GM23338 (cell line): ENCODE measurements around the gene CD300E.

Experiments used
- EZH2 ChIP-seq: fragments of 200-600 bp; sonication (generic); IDR thresholded peaks from one replicate; pipeline ENCODE4 v1.8.0; 2017; ENCODE audit warnings: antibody characterized with exemption, mild to moderate bottlenecking, low read depth; ENCODE audit not compliant: unreplicated experiment
- EZH2phosphoT487 ChIP-seq: fragments of 200-600 bp; sonication (generic); IDR thresholded peaks from one replicate; pipeline ENCODE4 v1.8.1; 2018; ENCODE audit warnings: antibody characterized with exemption; ENCODE audit not compliant: unreplicated experiment
- POLR2AphosphoS5 ChIP-seq: IDR thresholded peaks from 2 replicates; pipeline ENCODE4 v1.6.1; 2016; ENCODE audit warnings: antibody characterized with exemption, low read depth
- ZNF331 ChIP-seq: fragments of 250-450 bp; sonication (Bioruptor Pico); IDR thresholded peaks from 2 replicates; pipeline ENCODE4 v1.5.0; 2020; ENCODE audit warnings: low read depth, mild to moderate bottlenecking, moderate library complexity
- TF ChIP-seq, protein P1 (sequence below), 2 experiments: fragments of 200-600 bp in 1 of 2; sonication (generic) in 1 of 2; conservative IDR thresholded peaks; 2 replicates each; pipeline versions ENCODE4 v1.5.1 to v1.6.1; 2016 to 2017; ENCODE audit warnings: antibody characterized with exemption in 2 of 2, low read depth in 2 of 2, mild to moderate bottlenecking in 2 of 2, moderate library complexity in 1 of 2
- TF ChIP-seq, protein P2 (sequence below): IDR thresholded peaks from one replicate; pipeline ENCODE4 v1.6.1; 2018; ENCODE audit warnings: antibody characterized with exemption; ENCODE audit not compliant: unreplicated experiment

DNA sequence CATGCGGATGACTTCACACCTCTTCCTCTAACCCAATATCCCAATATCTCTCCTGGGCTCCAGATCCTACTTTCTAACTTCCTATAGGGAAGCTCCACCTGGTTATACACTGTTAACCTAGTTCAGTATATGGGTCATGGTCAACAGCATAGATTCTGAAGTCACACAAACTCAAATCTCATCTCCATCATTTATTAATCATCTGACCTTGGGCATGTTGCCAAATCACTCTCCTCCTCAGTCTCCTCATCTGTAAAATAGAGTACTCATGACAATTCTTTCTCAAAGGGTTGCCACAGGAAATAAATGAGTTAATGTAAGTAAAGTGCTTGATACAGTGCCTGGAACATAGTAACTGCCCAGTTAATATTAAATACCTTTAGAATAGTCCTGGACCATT is 593 bp upstream of the CD300E start:
- TF ChIP-seq, protein P1, sequence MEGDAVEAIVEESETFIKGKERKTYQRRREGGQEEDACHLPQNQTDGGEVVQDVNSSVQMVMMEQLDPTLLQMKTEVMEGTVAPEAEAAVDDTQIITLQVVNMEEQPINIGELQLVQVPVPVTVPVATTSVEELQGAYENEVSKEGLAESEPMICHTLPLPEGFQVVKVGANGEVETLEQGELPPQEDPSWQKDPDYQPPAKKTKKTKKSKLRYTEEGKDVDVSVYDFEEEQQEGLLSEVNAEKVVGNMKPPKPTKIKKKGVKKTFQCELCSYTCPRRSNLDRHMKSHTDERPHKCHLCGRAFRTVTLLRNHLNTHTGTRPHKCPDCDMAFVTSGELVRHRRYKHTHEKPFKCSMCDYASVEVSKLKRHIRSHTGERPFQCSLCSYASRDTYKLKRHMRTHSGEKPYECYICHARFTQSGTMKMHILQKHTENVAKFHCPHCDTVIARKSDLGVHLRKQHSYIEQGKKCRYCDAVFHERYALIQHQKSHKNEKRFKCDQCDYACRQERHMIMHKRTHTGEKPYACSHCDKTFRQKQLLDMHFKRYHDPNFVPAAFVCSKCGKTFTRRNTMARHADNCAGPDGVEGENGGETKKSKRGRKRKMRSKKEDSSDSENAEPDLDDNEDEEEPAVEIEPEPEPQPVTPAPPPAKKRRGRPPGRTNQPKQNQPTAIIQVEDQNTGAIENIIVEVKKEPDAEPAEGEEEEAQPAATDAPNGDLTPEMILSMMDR (conservative IDR thresholded peaks at IDR 0.05; ENCODE audit: low read depth in 2 of 2), result no peak
- TF ChIP-seq, protein P2, sequence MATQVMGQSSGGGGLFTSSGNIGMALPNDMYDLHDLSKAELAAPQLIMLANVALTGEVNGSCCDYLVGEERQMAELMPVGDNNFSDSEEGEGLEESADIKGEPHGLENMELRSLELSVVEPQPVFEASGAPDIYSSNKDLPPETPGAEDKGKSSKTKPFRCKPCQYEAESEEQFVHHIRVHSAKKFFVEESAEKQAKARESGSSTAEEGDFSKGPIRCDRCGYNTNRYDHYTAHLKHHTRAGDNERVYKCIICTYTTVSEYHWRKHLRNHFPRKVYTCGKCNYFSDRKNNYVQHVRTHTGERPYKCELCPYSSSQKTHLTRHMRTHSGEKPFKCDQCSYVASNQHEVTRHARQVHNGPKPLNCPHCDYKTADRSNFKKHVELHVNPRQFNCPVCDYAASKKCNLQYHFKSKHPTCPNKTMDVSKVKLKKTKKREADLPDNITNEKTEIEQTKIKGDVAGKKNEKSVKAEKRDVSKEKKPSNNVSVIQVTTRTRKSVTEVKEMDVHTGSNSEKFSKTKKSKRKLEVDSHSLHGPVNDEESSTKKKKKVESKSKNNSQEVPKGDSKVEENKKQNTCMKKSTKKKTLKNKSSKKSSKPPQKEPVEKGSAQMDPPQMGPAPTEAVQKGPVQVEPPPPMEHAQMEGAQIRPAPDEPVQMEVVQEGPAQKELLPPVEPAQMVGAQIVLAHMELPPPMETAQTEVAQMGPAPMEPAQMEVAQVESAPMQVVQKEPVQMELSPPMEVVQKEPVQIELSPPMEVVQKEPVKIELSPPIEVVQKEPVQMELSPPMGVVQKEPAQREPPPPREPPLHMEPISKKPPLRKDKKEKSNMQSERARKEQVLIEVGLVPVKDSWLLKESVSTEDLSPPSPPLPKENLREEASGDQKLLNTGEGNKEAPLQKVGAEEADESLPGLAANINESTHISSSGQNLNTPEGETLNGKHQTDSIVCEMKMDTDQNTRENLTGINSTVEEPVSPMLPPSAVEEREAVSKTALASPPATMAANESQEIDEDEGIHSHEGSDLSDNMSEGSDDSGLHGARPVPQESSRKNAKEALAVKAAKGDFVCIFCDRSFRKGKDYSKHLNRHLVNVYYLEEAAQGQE, result no peak
- no peak for TF ChIP-seq ZNF331 (CRISPR knock-in tag)
- TF ChIP-seq EZH2phosphoT487, result no peak
- TF ChIP-seq POLR2AphosphoS5, result no peak
- TF ChIP-seq EZH2, result no peak
